GM18507 (cell line): ENCODE results near the gene S100P.
"Not testable (repeated sequence)": the region's sequence is repeated elsewhere in the genome, so short reads cannot be mapped to it uniquely, and the experiment has no call there.

ENCODE experiments used
- DNase-seq: peaks from one replicate; pipeline ENCODE4 v3.0.0; 2011; ENCODE audit warnings: low read depth; ENCODE audit not compliant: insufficient read length; ENCODE audit errors: extremely low spot score
- FAIRE-seq: peaks from 2 replicates; lab custom pipeline; 2011; peaks lifted over from hg19 to GRCh38; lab: Jason Lieb, UNC

The S100P gene

GRCh38 chr4:6693231-6694176, at the start of gene S100P:
TSS of gene S100P (plus strand) at chr4:6693878. CDS start at chr4:6693933, 55 bp downstream.
- no peak for DNase-seq
- no peak for FAIRE-seq

- FAIRE-seq (no peak), DNase-seq (no peak)
Observed at GRCh38 chr4:6644792-6645530, 48.7 kb upstream of the S100P start.

GRCh38 chr4:6647169-6647568, 46.5 kb upstream of the S100P start:
- DNase-seq: no peak
- FAIRE-seq: no peak

- DNase-seq (no peak), FAIRE-seq (no peak)
Observed at GRCh38 chr4:6647582-6648230, 46.0 kb upstream of the S100P start.

GRCh38 chr4:6649216-6649615, 44.5 kb upstream of the S100P start:
- no peak for FAIRE-seq

GRCh38 chr4:6654211-6654610, 39.5 kb upstream of the S100P start:
- not testable (repeated sequence) for FAIRE-seq, DNase-seq

More at GRCh38 chr4:6649216-6649615, 44.5 kb upstream of the S100P start:
- DNase-seq: no peak

GRCh38 chr4:6655291-6655690, 38.4 kb upstream of the S100P start:
- FAIRE-seq: not testable (repeated sequence)

GRCh38 chr4:6655924-6656323, 37.8 kb upstream of the S100P start:
- DNase-seq (no peak), FAIRE-seq (no peak)

More at GRCh38 chr4:6655291-6655690, 38.4 kb upstream of the S100P start:
- DNase-seq: not testable (repeated sequence)

GRCh38 chr4:6657242-6658208, 36.2 kb upstream of the S100P start:
- FAIRE-seq (no peak), DNase-seq (no peak)

- FAIRE-seq: no peak
- DNase-seq: no peak
Observed at GRCh38 chr4:6658209-6658595, 35.5 kb upstream of the S100P start.

GRCh38 chr4:6658597-6659075, 35.0 kb upstream of the S100P start:
- FAIRE-seq (no peak), DNase-seq (no peak)

- no peak for DNase-seq
- no peak for FAIRE-seq
Observed at GRCh38 chr4:6659897-6660296, 33.8 kb upstream of the S100P start.

- DNase-seq (no peak), FAIRE-seq (no peak)
Observed at GRCh38 chr4:6660430-6660829, 33.2 kb upstream of the S100P start.

- no peak for FAIRE-seq
- no peak for DNase-seq
Observed at GRCh38 chr4:6662591-6662990, 31.1 kb upstream of the S100P start.

GRCh38 chr4:6663596-6664393, 29.9 kb upstream of the S100P start:
- no peak for FAIRE-seq
- DNase-seq: no peak

GRCh38 chr4:6665320-6665654, 28.4 kb upstream of the S100P start:
- FAIRE-seq (no peak), DNase-seq (no peak)

GRCh38 chr4:6668391-6668790, 25.3 kb upstream of the S100P start:
- DNase-seq: no peak
- FAIRE-seq: no peak

GRCh38 chr4:6671648-6672047, 22.0 kb upstream of the S100P start:
- DNase-seq (no peak), FAIRE-seq (no peak)
